Endothelial cell of umbilical vein (primary cell): ENCODE results near the gene STC2.

Experiments
- EZH2 ChIP-seq: IDR thresholded peaks from 2 replicates; pipeline ENCODE4 v1.6.1; 2012; ENCODE audit warnings: borderline replicate concordance, low read depth, mild to moderate bottlenecking, moderate library complexity, low read length, inconsistent platforms; ENCODE audit not compliant: severe bottlenecking
- FOS ChIP-seq: IDR thresholded peaks from 2 replicates; pipeline ENCODE4 v1.6.1; 2011; ENCODE audit warnings: mild to moderate bottlenecking, low read length, moderate library complexity, borderline replicate concordance; ENCODE audit not compliant: insufficient read depth
- GATA2 ChIP-seq: IDR thresholded peaks from 2 replicates; pipeline ENCODE4 v1.7.0; 2011; ENCODE audit warnings: low read depth, mild to moderate bottlenecking, moderate library complexity, mixed read lengths, low read length; ENCODE audit not compliant: insufficient read length, insufficient read depth
- JUN ChIP-seq: IDR thresholded peaks from 2 replicates; pipeline ENCODE4 v1.6.1; 2011; ENCODE audit warnings: borderline replicate concordance, low read depth; ENCODE audit not compliant: insufficient read length, insufficient read depth
- MYC ChIP-seq: IDR thresholded peaks from one replicate; pipeline ENCODE4 v1.6.1; 2011; ENCODE audit warnings: mild to moderate bottlenecking, low read depth, low read length
- POLR2A ChIP-seq: IDR thresholded peaks from 2 replicates; pipeline ENCODE4 v1.6.1; 2012; ENCODE audit warnings: low read depth, mild to moderate bottlenecking, control low read depth, low read length
- POLR2AphosphoS5 ChIP-seq: IDR thresholded peaks from 2 replicates; pipeline ENCODE4 v1.6.1; 2012; ENCODE audit warnings: low read depth, mild to moderate bottlenecking, control low read depth, low read length, moderate library complexity; ENCODE audit not compliant: insufficient read depth
- TF ChIP-seq, protein P1 (sequence below), 2 donors: IDR thresholded peaks; 1 replicate in 1 of 2; 2 replicates in 1 of 2; pipeline ENCODE4 v1.5.1; 2011; ENCODE audit warnings: low read length in 2 of 2, mild to moderate bottlenecking in 2 of 2, moderate library complexity in 2 of 2, control low read depth in 1 of 2, inconsistent platforms in 1 of 2, low read depth in 1 of 2; ENCODE audit not compliant: insufficient read depth in 1 of 2; ENCODE audit errors: extremely low read depth in 1 of 2
- TF ChIP-seq, protein P2 (sequence below): IDR thresholded peaks from 2 replicates; pipeline ENCODE4 v1.6.1; 2011; ENCODE audit not compliant: insufficient read depth, insufficient read length

DNA sequence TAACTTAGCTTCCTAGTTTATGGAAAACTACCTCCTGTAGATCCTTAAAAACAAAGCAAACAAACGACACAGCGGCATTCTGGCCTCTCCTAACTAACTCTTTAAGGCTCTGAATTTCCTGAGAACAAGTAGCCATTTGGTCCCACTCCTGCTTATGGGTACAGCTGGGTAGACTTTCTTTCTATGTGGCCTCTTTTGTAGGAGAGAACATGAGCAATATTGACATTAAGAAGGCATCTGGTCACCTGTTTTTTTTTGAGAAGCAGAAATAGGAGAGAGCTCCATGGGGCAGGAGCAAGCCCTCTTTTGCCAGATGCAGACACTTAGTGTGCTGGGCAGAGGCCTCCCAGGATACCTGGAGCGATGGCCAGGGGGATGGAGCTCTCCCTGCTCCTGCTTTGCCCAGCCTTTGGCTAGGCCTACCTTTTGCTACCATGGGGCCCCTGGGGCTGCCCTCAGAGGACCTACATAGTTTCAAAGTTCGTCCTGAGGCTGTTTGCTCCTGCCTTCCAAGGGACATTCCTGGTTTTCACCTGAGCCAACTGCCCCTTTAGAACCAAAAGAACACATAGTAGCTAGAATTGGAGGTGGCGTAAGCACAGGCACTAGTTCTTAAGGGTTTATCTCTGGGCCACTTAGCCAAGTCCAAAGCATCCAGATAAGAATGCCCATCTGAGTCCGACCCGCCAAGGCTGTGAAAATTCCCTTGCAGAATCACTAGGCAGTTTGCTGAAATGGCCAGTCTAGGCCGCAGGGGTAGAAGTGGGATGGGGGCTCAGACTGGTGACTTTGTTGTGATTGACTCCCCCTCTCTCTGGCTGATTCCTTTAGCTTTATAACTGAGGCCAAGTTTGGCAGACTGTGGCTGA lies 2.4 kb upstream of the STC2 start:
- TF ChIP-seq, protein P1, sequence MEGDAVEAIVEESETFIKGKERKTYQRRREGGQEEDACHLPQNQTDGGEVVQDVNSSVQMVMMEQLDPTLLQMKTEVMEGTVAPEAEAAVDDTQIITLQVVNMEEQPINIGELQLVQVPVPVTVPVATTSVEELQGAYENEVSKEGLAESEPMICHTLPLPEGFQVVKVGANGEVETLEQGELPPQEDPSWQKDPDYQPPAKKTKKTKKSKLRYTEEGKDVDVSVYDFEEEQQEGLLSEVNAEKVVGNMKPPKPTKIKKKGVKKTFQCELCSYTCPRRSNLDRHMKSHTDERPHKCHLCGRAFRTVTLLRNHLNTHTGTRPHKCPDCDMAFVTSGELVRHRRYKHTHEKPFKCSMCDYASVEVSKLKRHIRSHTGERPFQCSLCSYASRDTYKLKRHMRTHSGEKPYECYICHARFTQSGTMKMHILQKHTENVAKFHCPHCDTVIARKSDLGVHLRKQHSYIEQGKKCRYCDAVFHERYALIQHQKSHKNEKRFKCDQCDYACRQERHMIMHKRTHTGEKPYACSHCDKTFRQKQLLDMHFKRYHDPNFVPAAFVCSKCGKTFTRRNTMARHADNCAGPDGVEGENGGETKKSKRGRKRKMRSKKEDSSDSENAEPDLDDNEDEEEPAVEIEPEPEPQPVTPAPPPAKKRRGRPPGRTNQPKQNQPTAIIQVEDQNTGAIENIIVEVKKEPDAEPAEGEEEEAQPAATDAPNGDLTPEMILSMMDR (IDR thresholded peaks at IDR 0.05; ENCODE audit: extremely low read depth in 1 of 2, insufficient read depth in 1 of 2, low read depth in 1 of 2, low read length in 2 of 2), result no peak
- TF ChIP-seq POLR2A, result no peak
- TF ChIP-seq POLR2AphosphoS5, result no peak
- no peak for TF ChIP-seq EZH2
- no peak for TF ChIP-seq JUN
- TF ChIP-seq, protein P2, sequence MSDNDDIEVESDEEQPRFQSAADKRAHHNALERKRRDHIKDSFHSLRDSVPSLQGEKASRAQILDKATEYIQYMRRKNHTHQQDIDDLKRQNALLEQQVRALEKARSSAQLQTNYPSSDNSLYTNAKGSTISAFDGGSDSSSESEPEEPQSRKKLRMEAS, result no peak
- no peak for TF ChIP-seq MYC
- TF ChIP-seq FOS, result no peak
- no peak for TF ChIP-seq GATA2
